GM12892 (cell line): Measurements from ENCODE around the gene IL20RA.

Experiments used
- POLR2AphosphoS5 ChIP-seq: IDR thresholded peaks from 2 replicates; pipeline ENCODE4 v1.6.1; 2011; ENCODE audit warnings: low read depth, low read length, control low read depth
- TAF1 ChIP-seq: IDR thresholded peaks from 2 replicates; pipeline ENCODE4 v1.6.1; 2011; ENCODE audit warnings: low read depth, mild to moderate bottlenecking, control low read depth, low read length, borderline replicate concordance

- TF ChIP-seq TAF1 (no peak), POLR2AphosphoS5 (no peak)
Measured at GRCh38 chr6:136967876-136968752, 76.7 kb downstream of the IL20RA start.
